Activated T-helper 1 cell treated with anti-CD3 and anti-CD28 coated beads, Interleukin-2, amount 50 U/mL, for 16 hours (primary cell): ENCODE results near the gene CAMK2G.

Experiments
- DNase-seq, 2 donors: peaks; one replicate each; pipeline ENCODE4 v3.0.0-alpha.2; 2020; ENCODE audit warnings: low read depth in 1 of 2, low spot score in 1 of 2

CAMK2G gene

GRCh38 chr10:73779539-73780197 lies 94.7 kb downstream of the CAMK2G start:
- DNase-seq: no peak

DNA sequence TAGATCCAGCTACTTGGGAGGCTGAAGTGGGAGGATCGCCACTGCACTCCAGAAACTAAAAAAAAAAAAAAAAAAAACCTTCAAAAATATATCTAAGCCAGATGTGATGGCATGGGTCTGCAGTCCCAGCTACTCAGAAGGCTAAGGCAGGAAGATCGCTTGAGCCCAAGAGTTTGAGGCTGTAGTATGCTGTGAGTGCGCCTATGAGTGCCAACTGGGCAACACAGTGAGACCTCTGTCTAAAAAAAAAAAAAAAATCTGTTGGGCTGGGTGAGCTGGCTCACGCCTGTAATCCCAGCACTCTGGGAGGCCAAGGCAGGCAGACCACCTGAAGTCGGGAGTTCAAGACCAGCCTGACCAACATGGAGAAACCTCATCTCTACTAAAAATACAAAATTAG lies 95.3 kb downstream of the CAMK2G start:
- no peak for DNase-seq

- no peak for DNase-seq
These were observed 99.7 kb downstream of the CAMK2G start for GRCh38 chr10:73774637-73775036.

- DNase-seq: no peak
These were observed 101.0 kb downstream of the CAMK2G start for GRCh38 chr10:73773152-73773879.

- DNase-seq: peak; percentile 57 to 69
These were observed 101.8 kb downstream of the CAMK2G start for GRCh38 chr10:73772281-73773151.

GRCh38 chr10:73771722-73772280 lies 102.6 kb downstream of the CAMK2G start:
- peak; percentile 65 to 67 for DNase-seq

GRCh38 chr10:73769396-73769795 lies 105.0 kb downstream of the CAMK2G start:
- no peak for DNase-seq

DNA sequence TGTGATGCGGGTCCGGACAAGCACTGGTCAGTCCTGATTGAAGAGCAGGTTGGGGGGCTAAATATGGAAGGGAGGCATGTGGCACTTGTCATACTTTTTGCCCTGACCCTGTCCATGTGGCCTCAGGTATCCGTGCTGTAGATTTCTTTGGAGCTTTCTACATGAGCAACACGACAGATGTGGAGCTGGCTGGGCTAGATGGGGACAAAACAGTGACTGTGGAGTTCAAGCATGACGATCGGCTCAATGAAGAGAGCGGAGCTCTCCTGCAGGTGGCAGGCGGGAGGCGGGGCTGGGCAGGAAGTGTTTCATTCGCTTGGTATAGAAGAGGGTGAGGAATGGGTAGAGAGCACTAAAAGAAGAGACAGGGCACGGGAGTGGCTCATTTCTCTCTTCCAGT lies 105.5 kb downstream of the CAMK2G start:
- peak; percentile 39 to 42 for DNase-seq

DNA sequence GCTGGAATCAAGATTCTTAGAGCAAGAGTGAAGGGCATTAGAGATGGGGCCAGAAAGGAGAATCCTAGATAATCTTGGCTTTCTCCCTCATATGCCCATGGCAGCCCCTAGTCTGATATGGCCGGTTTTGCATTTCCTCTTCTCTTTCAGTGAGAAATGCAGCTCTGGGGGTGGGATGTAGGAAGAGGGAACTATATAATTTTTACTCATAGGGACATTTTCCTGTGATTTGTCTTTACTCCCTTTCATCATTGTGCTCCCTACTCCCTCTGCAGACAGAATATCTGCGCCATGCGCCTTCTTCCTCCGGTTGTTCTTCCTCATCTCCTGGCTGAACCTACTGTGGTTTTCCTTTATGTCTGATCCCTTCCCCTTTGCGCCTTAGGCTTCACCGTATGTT lies 109.3 kb downstream of the CAMK2G start:
- DNase-seq: no peak

- no peak for DNase-seq
These were observed 111.0 kb downstream of the CAMK2G start for GRCh38 chr10:73763343-73763742.

GRCh38 chr10:73762915-73763314 lies 111.4 kb downstream of the CAMK2G start:
- DNase-seq: no peak
